ENCODE results near the gene PCSK4. TPM values are rescaled to one million over a fixed set of nuclear protein-coding genes. Genes with fewer than 3 reads are reported as not detected.

The PCSK4 gene
- total RNA-seq, 1 experiment from 2014 or later = 7.2 TPM

- no peak overlapping the region for H3K27ac ChIP-seq (ENCODE audit: low read depth, low read length, poor library complexity, severe bottlenecking)
- H3K9me3 ChIP-seq (ENCODE audit: low read depth, low read length, poor library complexity, severe bottlenecking) = no peaks in the 10 kb centered on the region
- ChIA-PET POLR2A (ENCODE audit: low non-redundant PET) (no interaction called here), CTCF (interaction anchor here (0.7 kb wide), 1 partner anchor 18 kb away, joined by 3 read pairs; no protein-coding TSS in a partner anchor)
- DNase-seq (ENCODE audit: low spot score) = no peak
- BruUV-seq (replicated peaks) = no TSS peak
- TF ChIP-seq EZH2 (IDR thresholded peaks at IDR 0.05; ENCODE audit: borderline replicate concordance, low read depth, low read length, poor library complexity, severe bottlenecking) = no peak
- TF ChIP-seq, protein P1, sequence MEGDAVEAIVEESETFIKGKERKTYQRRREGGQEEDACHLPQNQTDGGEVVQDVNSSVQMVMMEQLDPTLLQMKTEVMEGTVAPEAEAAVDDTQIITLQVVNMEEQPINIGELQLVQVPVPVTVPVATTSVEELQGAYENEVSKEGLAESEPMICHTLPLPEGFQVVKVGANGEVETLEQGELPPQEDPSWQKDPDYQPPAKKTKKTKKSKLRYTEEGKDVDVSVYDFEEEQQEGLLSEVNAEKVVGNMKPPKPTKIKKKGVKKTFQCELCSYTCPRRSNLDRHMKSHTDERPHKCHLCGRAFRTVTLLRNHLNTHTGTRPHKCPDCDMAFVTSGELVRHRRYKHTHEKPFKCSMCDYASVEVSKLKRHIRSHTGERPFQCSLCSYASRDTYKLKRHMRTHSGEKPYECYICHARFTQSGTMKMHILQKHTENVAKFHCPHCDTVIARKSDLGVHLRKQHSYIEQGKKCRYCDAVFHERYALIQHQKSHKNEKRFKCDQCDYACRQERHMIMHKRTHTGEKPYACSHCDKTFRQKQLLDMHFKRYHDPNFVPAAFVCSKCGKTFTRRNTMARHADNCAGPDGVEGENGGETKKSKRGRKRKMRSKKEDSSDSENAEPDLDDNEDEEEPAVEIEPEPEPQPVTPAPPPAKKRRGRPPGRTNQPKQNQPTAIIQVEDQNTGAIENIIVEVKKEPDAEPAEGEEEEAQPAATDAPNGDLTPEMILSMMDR (conservative IDR thresholded peaks at IDR 0.05; ENCODE audit: low read depth, low read length) = no peak
- no peaks in the 10 kb centered on the region for H3K27me3 ChIP-seq (replicated peaks; ENCODE audit: insufficient read depth, low read depth, low read length, poor library complexity)
- peaks cover 53% of the 10 kb centered on the region for H3K36me3 ChIP-seq (ENCODE audit: insufficient read depth, low read length, poor library complexity, severe bottlenecking)
- intact Hi-C loops (cut with micrococcal nuclease; ENCODE audit: unreplicated experiment) = no loop called here
- no peak overlapping the region for H3K4me3 ChIP-seq (ENCODE audit: low read depth, low read length, poor library complexity, severe bottlenecking)
- peaks cover 5% of the 10 kb centered on the region for H3K4me1 ChIP-seq (ENCODE audit: insufficient read depth, low read length, poor library complexity, severe bottlenecking)
Observed at GRCh38 chr19:1435378-1435989, 54.7 kb downstream of the PCSK4 start.

- DNase-seq (ENCODE audit: low spot score) = no peak
- TF ChIP-seq EZH2 (IDR thresholded peaks at IDR 0.05; ENCODE audit: borderline replicate concordance, low read depth, low read length, poor library complexity, severe bottlenecking) = no peak
- TF ChIP-seq, protein P1 (conservative IDR thresholded peaks at IDR 0.05; ENCODE audit: low read depth, low read length) = no peak
- H3K4me3 ChIP-seq (ENCODE audit: low read depth, low read length, poor library complexity, severe bottlenecking) = no peak overlapping the region
- H3K4me1 ChIP-seq (ENCODE audit: insufficient read depth, low read length, poor library complexity, severe bottlenecking) = no peaks in the 10 kb centered on the region
- peaks cover 53% of the 10 kb centered on the region for H3K36me3 ChIP-seq (ENCODE audit: insufficient read depth, low read length, poor library complexity, severe bottlenecking)
- H3K27me3 ChIP-seq (replicated peaks; ENCODE audit: insufficient read depth, low read depth, low read length, poor library complexity) = no peaks in the 10 kb centered on the region
- intact Hi-C loops (cut with micrococcal nuclease; ENCODE audit: unreplicated experiment) = no loop called here
- POLR2A ChIA-PET (ENCODE audit: low non-redundant PET) = no interaction called here
- no peaks in the 10 kb centered on the region for H3K9me3 ChIP-seq (ENCODE audit: low read depth, low read length, poor library complexity, severe bottlenecking)
- no peak overlapping the region for H3K27ac ChIP-seq (ENCODE audit: low read depth, low read length, poor library complexity, severe bottlenecking)
- no TSS peak for BruUV-seq (replicated peaks)
- CTCF ChIA-PET = no interaction called here
Observed at GRCh38 chr19:1434577-1435060, 55.5 kb downstream of the PCSK4 start.

DNA sequence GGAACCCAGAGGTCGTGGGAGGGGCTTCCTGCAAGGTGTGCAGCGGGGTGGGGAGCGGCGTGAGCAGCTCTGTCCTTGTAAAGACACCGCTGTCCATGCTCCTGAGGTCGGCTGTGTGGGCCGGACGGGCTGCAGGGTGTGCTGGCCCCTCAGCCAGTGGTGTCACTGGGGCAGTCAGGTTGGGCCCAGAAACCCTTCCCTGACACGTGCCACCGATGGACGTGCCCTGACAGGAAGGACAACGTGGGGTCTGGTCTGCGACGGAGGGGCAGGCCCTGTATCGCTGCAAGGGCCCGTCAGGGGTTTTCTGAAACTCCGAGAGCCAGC, 56.1 kb downstream of the PCSK4 start:
- TF ChIP-seq, protein P1 (conservative IDR thresholded peaks at IDR 0.05; ENCODE audit: low read depth, low read length) = no peak
- no peak for TF ChIP-seq EZH2 (IDR thresholded peaks at IDR 0.05; ENCODE audit: borderline replicate concordance, low read depth, low read length, poor library complexity, severe bottlenecking)
- Histone ChIP-seq H3K9me3 (ENCODE audit: low read depth, low read length, poor library complexity, severe bottlenecking) (no peaks in the 10 kb centered on the region), H3K27me3 (replicated peaks; ENCODE audit: insufficient read depth, low read depth, low read length, poor library complexity) (no peaks in the 10 kb centered on the region), H3K27ac (ENCODE audit: low read depth, low read length, poor library complexity, severe bottlenecking) (no peak overlapping the region), H3K36me3 (ENCODE audit: insufficient read depth, low read length, poor library complexity, severe bottlenecking) (peaks cover 54% of the 10 kb centered on the region), H3K4me3 (ENCODE audit: low read depth, low read length, poor library complexity, severe bottlenecking) (no peak overlapping the region), H3K4me1 (ENCODE audit: insufficient read depth, low read length, poor library complexity, severe bottlenecking) (no peaks in the 10 kb centered on the region)
- POLR2A ChIA-PET (ENCODE audit: low non-redundant PET) = no interaction called here
- intact Hi-C loops (cut with micrococcal nuclease; ENCODE audit: unreplicated experiment) = no loop called here
- DNase-seq (ENCODE audit: low spot score) = no peak
- CTCF ChIA-PET = no interaction called here
- no TSS peak for BruUV-seq (replicated peaks)
